Glutamatergic neuron (in vitro differentiated cells): ENCODE measurements around the gene INAFM2. TPM values are rescaled to one million over a fixed set of nuclear protein-coding genes. Genes with fewer than 3 reads are reported as not detected.
A peak's percentile ranks its signal among the peaks of the same experiment; 100 is the strongest.

ENCODE experiments used
- DNase-seq: peaks from one replicate; pipeline ENCODE4 v3.0.0; 2022
- H3K27ac Mint-ChIP-seq: one replicate; pipeline ENCODE4 v1.8.0; 2020; ENCODE audit warnings: mild to moderate bottlenecking, mixed read lengths, inconsistent platforms; ENCODE audit not compliant: unreplicated experiment
- H3K27me3 Mint-ChIP-seq: one replicate; pipeline ENCODE4 v1.8.0; 2020; ENCODE audit warnings: mild to moderate bottlenecking, moderate library complexity, mixed read lengths, inconsistent platforms; ENCODE audit not compliant: unreplicated experiment
- H3K36me3 Mint-ChIP-seq: one replicate; pipeline ENCODE4 v1.8.0; 2020; ENCODE audit warnings: mild to moderate bottlenecking, mixed read lengths, inconsistent platforms; ENCODE audit not compliant: unreplicated experiment
- H3K4me1 Mint-ChIP-seq: one replicate; pipeline ENCODE4 v1.8.0; 2020; ENCODE audit warnings: mild to moderate bottlenecking, low read depth, mixed read lengths, inconsistent platforms; ENCODE audit not compliant: unreplicated experiment
- H3K4me3 Mint-ChIP-seq: one replicate; pipeline ENCODE4 v1.8.0; 2020; ENCODE audit warnings: mild to moderate bottlenecking, mixed read lengths, inconsistent platforms; ENCODE audit not compliant: unreplicated experiment
- H3K9me3 Mint-ChIP-seq: one replicate; pipeline ENCODE4 v1.8.0; 2020; ENCODE audit warnings: mild to moderate bottlenecking, moderate library complexity, mixed read lengths, inconsistent platforms; ENCODE audit not compliant: unreplicated experiment
- CTCF ChIP-seq: fragments of 200-600 bp; sonication (generic); IDR thresholded peaks from one replicate; pipeline ENCODE4 v1.5.0; 2021; ENCODE audit not compliant: partially characterized antibody, unreplicated experiment
- total RNA-seq: library from RNA; stranded (reverse); fragmentation: NEBNext Ultra II Directional; extraction: Animal tissue kit (Norgen Biotek cat#: 25700); gene quantifications from one replicate; pipeline ENCODE4 v1.2.1, GENCODE V29; 2021; ENCODE audit not compliant: unreplicated experiment

The INAFM2 gene
- total RNA-seq, 1 donor from 2014 or later = 15.9 TPM

GRCh38 chr15:40340038-40340739 is 16.7 kb downstream of the INAFM2 start:
- DNase-seq = peak; percentile 72
- peak overlapping the region; percentile 12 for H3K27ac Mint-ChIP-seq
- H3K36me3 Mint-ChIP-seq = no peaks in the 10 kb centered on the region
- no peak for TF ChIP-seq CTCF
- H3K4me1 Mint-ChIP-seq = peaks cover 15% of the 10 kb centered on the region
- H3K4me3 Mint-ChIP-seq = no peak overlapping the region
- peaks cover 6% of the 10 kb centered on the region for H3K27me3 Mint-ChIP-seq
- peaks cover 3% of the 10 kb centered on the region for H3K9me3 Mint-ChIP-seq

GRCh38 chr15:40340740-40341400 is 17.4 kb downstream of the INAFM2 start, which contains the start of gene CCDC9B:
Gene CCDC9B (minus strand): TSS chr15:40340939. CDS start chr15:40340819, 120 bp downstream.
- Mint-ChIP-seq H3K4me1 (peaks cover 15% of the 10 kb centered on the region), H3K36me3 (no peaks in the 10 kb centered on the region), H3K27ac (peak within 1 kb of the TSS; percentile 80), H3K9me3 (peaks cover 1% of the 10 kb centered on the region), H3K4me3 (peak within 1 kb of the TSS; percentile 68), H3K27me3 (peaks cover 6% of the 10 kb centered on the region)
- TF ChIP-seq CTCF = no peak
- DNase-seq = peak; percentile 57

- peaks cover 11% of the 10 kb centered on the region for H3K27me3 Mint-ChIP-seq
- no peak for DNase-seq
- peaks cover 11% of the 10 kb centered on the region for H3K4me1 Mint-ChIP-seq
- no peak overlapping the region for H3K27ac Mint-ChIP-seq
- H3K9me3 Mint-ChIP-seq = no peaks in the 10 kb centered on the region
- no peaks in the 10 kb centered on the region for H3K36me3 Mint-ChIP-seq
- H3K4me3 Mint-ChIP-seq = no peak overlapping the region
- TF ChIP-seq CTCF = no peak
Measured at GRCh38 chr15:40342416-40343320, 19.2 kb downstream of the INAFM2 start.

GRCh38 chr15:40343512-40343911 is 20.0 kb downstream of the INAFM2 start:
- Mint-ChIP-seq H3K4me3 (peak overlapping the region; percentile 10), H3K27ac (no peak overlapping the region), H3K27me3 (peaks cover 9% of the 10 kb centered on the region), H3K4me1 (peaks cover 11% of the 10 kb centered on the region), H3K9me3 (no peaks in the 10 kb centered on the region), H3K36me3 (no peaks in the 10 kb centered on the region)
- DNase-seq = no peak
- TF ChIP-seq CTCF = no peak
